HCT116 (cell line): Measurements from ENCODE around the gene RHBDF2. TPM values are rescaled to one million over a fixed set of nuclear protein-coding genes. Genes with fewer than 3 reads are reported as not detected.

Source experiments
- ATAC-seq: fragments of 200-7000 bp; cut with Tn5 transposase; 2 replicates; pipeline ENCODE4 v1.9.1; 2020; ENCODE audit warnings: mild to moderate bottlenecking, moderate library complexity
- BruUV-seq: library from RNA; stranded (reverse); fragments of 400-500 nt; replicated peaks from 2 replicates; lab custom pipeline; 2021; lab: Mats Ljungman, UMichigan
- CTCF ChIA-PET: fragments of 300-600 bp; sonication (Branson Sonifier 250); formaldehyde crosslinking; loops from one replicate; lab custom pipeline; 2021; ENCODE audit warnings: antibody characterized with exemption; lab: Charles Lee
- POLR2A ChIA-PET: fragments of 300-600, 350-600 bp; sonication (Branson Sonifier 250); formaldehyde crosslinking; loops from one replicate; lab custom pipeline; 2021; ENCODE audit warnings: antibody characterized with exemption; lab: Charles Lee
- RAD21 ChIA-PET, 2 experiments: fragments of 300-600 bp; sonication (Branson Sonifier 250); formaldehyde crosslinking; loops; one replicate each; lab custom pipeline; 2023; ENCODE audit warnings: low total read pairs in 2 of 2; ENCODE audit not compliant: uncharacterized antibody in 2 of 2, unreplicated experiment in 2 of 2, low non-redundant PET in 1 of 2; lab: Charles Lee
- DNase-seq: peaks from one replicate; pipeline ENCODE4 v3.0.0-alpha.2; 2010; ENCODE audit warnings: low read depth, low spot score
- H2AFZ ChIP-seq: fragments of 200-600 bp; shearing (Covaris generic), sonication (generic); 2 replicates; pipeline ENCODE4 v1.6.1; 2017; ENCODE audit warnings: low read depth, mixed run types, mixed read lengths, antibody characterized with exemption, low read length; ENCODE audit not compliant: poor library complexity, severe bottlenecking
- H3K27ac ChIP-seq: 2 replicates; pipeline ENCODE4 v1.5.1; 2012; ENCODE audit warnings: low read depth, low read length
- H3K27me3 ChIP-seq: fragments of 200-600 bp; sonication (generic); 2 replicates; pipeline ENCODE4 v1.6.1; 2016; ENCODE audit warnings: mixed run types, low read length, mixed read lengths; ENCODE audit not compliant: insufficient read depth
- H3K36me3 ChIP-seq, 2 experiments: fragments of 200-500 bp in 1 of 2; fragments of 200-600 bp in 1 of 2; sonication (Bioruptor generic) in 1 of 2; sonication (generic) in 1 of 2; 2 replicates each; pipeline versions ENCODE4 v1.5.1 to v1.6.1; 2014 to 2016; ENCODE audit warnings: low read length in 2 of 2, inconsistent platforms in 1 of 2, mixed read lengths in 1 of 2, mixed run types in 1 of 2; ENCODE audit not compliant: insufficient read depth in 2 of 2, control insufficient read depth in 1 of 2
- H3K4me1 ChIP-seq, 2 experiments: fragments of 200-600 bp in 1 of 2; sonication (generic) in 1 of 2; 2 replicates each; pipeline versions ENCODE4 v1.5.1 to v1.6.1; 2012 to 2017; ENCODE audit warnings: low read length in 2 of 2, inconsistent platforms in 1 of 2, mild to moderate bottlenecking in 1 of 2, mixed read lengths in 1 of 2, mixed run types in 1 of 2, moderate library complexity in 1 of 2; ENCODE audit not compliant: insufficient read depth in 2 of 2, control insufficient read depth in 1 of 2
- H3K4me2 ChIP-seq: fragments of 200-600 bp; sonication (generic); 2 replicates; pipeline ENCODE4 v1.6.1; 2017; ENCODE audit warnings: mixed run types, low read length, mixed read lengths
- H3K4me3 ChIP-seq, 2 experiments: fragments of 200-600 bp in 1 of 2; sonication (generic) in 1 of 2; replicated peaks in 1 of 2; 2 replicates each; pipeline ENCODE4 v1.5.1; 2011 to 2016; ENCODE audit warnings: low read length in 2 of 2, control low read depth in 1 of 2, low read depth in 1 of 2, mild to moderate bottlenecking in 1 of 2, mixed read lengths in 1 of 2, mixed run types in 1 of 2
- H3K79me2 ChIP-seq: fragments of 200-600 bp; sonication (generic); 2 replicates; pipeline ENCODE4 v1.6.1; 2017; ENCODE audit warnings: mild to moderate bottlenecking, mixed run types, low read length, moderate library complexity, mixed read lengths; ENCODE audit not compliant: insufficient read depth
- H3K9ac ChIP-seq: fragments of 200-600 bp; sonication (generic); 2 replicates; pipeline ENCODE4 v1.6.1; 2016; ENCODE audit warnings: low read length, mixed read lengths
- H3K9me2 ChIP-seq: fragments of 200-600 bp; sonication (generic), shearing (Covaris generic); 2 replicates; pipeline ENCODE4 v1.6.1; 2017; ENCODE audit warnings: mixed run types, mild to moderate bottlenecking, moderate library complexity; ENCODE audit not compliant: insufficient read depth
- H3K9me3 ChIP-seq, 2 experiments: fragments of 200-500 bp in 1 of 2; fragments of 200-600 bp in 1 of 2; sonication (Bioruptor generic) in 1 of 2; sonication (generic) in 1 of 2; 2 replicates each; pipeline ENCODE4 v1.6.1; 2014 to 2017; ENCODE audit warnings: low read length in 2 of 2, mixed read lengths in 2 of 2, inconsistent platforms in 1 of 2, low read depth in 1 of 2, mild to moderate bottlenecking in 1 of 2, mixed run types in 1 of 2, moderate library complexity in 1 of 2; ENCODE audit not compliant: control insufficient read depth in 1 of 2, insufficient read depth in 1 of 2
- H4K20me1 ChIP-seq: fragments of 200-600 bp; sonication (generic), shearing (Covaris generic); 2 replicates; pipeline ENCODE4 v1.6.1; 2017; ENCODE audit warnings: mixed run types, mild to moderate bottlenecking, moderate library complexity; ENCODE audit not compliant: insufficient read depth
- CEBPB ChIP-seq: IDR thresholded peaks from 2 replicates; pipeline ENCODE4 v1.6.1; 2012; ENCODE audit warnings: low read depth
- JUND ChIP-seq: IDR thresholded peaks from 2 replicates; pipeline ENCODE4 v1.6.1; 2012
- RAD21 ChIP-seq: IDR thresholded peaks from 2 replicates; pipeline ENCODE4 v1.6.1; 2012; ENCODE audit warnings: low read depth, mild to moderate bottlenecking
- SRF ChIP-seq: IDR thresholded peaks from 2 replicates; pipeline ENCODE4 v1.6.1; 2012; ENCODE audit warnings: low read depth
- ZFX ChIP-seq: fragments of 450-650 bp; IDR thresholded peaks from 2 replicates; pipeline ENCODE4 v1.6.1; 2017
- intact Hi-C: fragments of 100-400 bp; cut with micrococcal nuclease; formaldehyde crosslinking; loops from 2 replicates; pipeline ENCODE4 v1.10.0; 2022
- total RNA-seq: library from RNA; stranded (reverse); gene quantifications from one replicate; pipeline ENCODE4 v1.2.1, GENCODE V29; 2021; ENCODE audit not compliant: unreplicated experiment
- TF ChIP-seq, protein P1 (sequence below): IDR thresholded peaks from 2 replicates; pipeline ENCODE4 v1.6.1; 2012; ENCODE audit warnings: low read depth

RHBDF2 gene
- total RNA-seq, 1 experiment from 2014 or later, result 61.1 TPM

DNA sequence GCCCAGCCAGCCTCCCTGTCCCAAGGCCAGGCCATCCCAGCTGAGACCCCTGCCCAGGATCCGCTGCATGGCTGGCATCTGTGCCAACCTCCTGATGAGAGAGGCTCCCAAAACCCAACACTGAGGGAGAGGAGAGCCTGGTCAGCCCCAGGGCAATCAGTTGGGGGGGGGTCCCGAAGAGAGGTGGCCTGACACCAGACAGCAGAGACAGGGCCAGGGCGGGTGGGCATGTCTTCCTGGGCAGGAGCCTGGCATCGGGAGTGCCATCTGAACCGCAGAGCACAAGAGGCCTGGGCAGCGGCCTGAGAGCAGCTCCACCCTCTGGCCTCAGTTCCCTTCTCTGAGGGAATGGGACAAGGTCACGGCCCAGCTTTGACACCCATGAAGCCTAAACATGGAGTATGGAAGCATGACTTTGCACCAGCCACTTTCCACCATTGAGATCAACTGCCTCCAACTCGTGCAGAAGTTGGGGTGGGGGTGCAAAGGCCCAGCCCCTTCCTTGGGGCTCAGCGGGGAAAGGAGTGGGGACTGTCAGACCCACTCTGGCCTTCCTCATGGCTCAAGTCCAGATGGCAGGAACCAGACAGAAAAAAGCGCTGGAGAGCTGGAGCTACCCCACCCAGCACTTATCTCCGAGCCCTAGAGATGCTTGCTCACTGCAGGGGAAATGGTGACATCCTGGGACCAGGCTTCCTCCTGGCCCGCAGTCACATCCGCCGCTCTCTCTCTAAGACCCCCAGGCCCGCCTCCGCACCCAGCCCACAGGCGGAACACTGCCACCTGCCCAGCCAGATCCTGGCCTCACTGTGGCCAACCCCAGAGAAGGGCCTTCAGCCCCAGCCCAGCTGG, 9.7 kb downstream of the RHBDF2 start:
- no TSS peak for BruUV-seq
- no peak overlapping the region for H3K4me3 ChIP-seq

More for the DNA sequence above, 9.7 kb downstream of the RHBDF2 start:
- Histone ChIP-seq H3K36me3 (peaks cover 3 to 5% of the 10 kb centered on the region in 2 experiments; a peak in 1 of 4 replicates), H3K9me3 (no peaks in the 10 kb centered on the region), H3K27me3 (no peaks in the 10 kb centered on the region), H3K27ac (no peak overlapping the region), H3K79me2 (peaks cover 11% of the 10 kb centered on the region), H4K20me1 (no peaks in the 10 kb centered on the region), H3K9ac (no peak overlapping the region), H3K4me1 (peaks cover 4 to 44% of the 10 kb centered on the region in 2 experiments; a peak in 3 of 4 replicates), H3K9me2 (no peaks in the 10 kb centered on the region), H2AFZ (no peak overlapping the region), H3K4me2 (no peak overlapping the region)
- intact Hi-C loops, result no loop called here
- DNase-seq, result no peak
- RAD21 ChIA-PET, result interaction anchor here in 1 of 2 experiments (0.5 kb wide), 1 partner anchor 359 kb away, joined by 10 read pairs; no protein-coding TSS in a partner anchor
- POLR2A ChIA-PET, result interaction anchor here (2.0 kb wide), 1 partner anchor 9 kb away, joined by 7 read pairs; the partner anchor contains the start of gene RHBDF2
- no peak for ATAC-seq
- no peak for TF ChIP-seq JUND
- no peak for TF ChIP-seq CEBPB
- no peak for TF ChIP-seq RAD21
- no peak for TF ChIP-seq ZFX
- TF ChIP-seq, protein P1, sequence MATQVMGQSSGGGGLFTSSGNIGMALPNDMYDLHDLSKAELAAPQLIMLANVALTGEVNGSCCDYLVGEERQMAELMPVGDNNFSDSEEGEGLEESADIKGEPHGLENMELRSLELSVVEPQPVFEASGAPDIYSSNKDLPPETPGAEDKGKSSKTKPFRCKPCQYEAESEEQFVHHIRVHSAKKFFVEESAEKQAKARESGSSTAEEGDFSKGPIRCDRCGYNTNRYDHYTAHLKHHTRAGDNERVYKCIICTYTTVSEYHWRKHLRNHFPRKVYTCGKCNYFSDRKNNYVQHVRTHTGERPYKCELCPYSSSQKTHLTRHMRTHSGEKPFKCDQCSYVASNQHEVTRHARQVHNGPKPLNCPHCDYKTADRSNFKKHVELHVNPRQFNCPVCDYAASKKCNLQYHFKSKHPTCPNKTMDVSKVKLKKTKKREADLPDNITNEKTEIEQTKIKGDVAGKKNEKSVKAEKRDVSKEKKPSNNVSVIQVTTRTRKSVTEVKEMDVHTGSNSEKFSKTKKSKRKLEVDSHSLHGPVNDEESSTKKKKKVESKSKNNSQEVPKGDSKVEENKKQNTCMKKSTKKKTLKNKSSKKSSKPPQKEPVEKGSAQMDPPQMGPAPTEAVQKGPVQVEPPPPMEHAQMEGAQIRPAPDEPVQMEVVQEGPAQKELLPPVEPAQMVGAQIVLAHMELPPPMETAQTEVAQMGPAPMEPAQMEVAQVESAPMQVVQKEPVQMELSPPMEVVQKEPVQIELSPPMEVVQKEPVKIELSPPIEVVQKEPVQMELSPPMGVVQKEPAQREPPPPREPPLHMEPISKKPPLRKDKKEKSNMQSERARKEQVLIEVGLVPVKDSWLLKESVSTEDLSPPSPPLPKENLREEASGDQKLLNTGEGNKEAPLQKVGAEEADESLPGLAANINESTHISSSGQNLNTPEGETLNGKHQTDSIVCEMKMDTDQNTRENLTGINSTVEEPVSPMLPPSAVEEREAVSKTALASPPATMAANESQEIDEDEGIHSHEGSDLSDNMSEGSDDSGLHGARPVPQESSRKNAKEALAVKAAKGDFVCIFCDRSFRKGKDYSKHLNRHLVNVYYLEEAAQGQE, result no peak
- TF ChIP-seq SRF, result no peak
- CTCF ChIA-PET, result interaction anchor here (1.7 kb wide), 1 partner anchor 32 kb away, joined by 4 read pairs; no protein-coding TSS in a partner anchor
